Measurements from ENCODE around the gene GSK3B.
A peak's percentile ranks its signal among the peaks of the same experiment; 100 is the strongest.

GSK3B gene

GRCh38 chr3:120093911-120094775, at the start of gene GSK3B:
Gene GSK3B (minus strand): TSS chr3:120094447. CDS start chr3:120093434, 1,013 bp downstream.
- DNase-seq (ENCODE audit: low spot score), result peak; percentile 95

- DNase-seq (ENCODE audit: low spot score), result no peak
Observed at GRCh38 chr3:120143676-120144075, 49.4 kb upstream of the GSK3B start.

- DNase-seq (ENCODE audit: low spot score), result no peak
Observed at GRCh38 chr3:120142236-120142635, 48.0 kb upstream of the GSK3B start.

- DNase-seq (ENCODE audit: low spot score), result no peak
Observed at GRCh38 chr3:120140098-120140742, 46.0 kb upstream of the GSK3B start.

- no peak for DNase-seq (ENCODE audit: low spot score)
Observed at GRCh38 chr3:120139140-120139539, 44.9 kb upstream of the GSK3B start.

- no peak for DNase-seq (ENCODE audit: low spot score)
Observed at GRCh38 chr3:120137548-120137947, 43.3 kb upstream of the GSK3B start.

GRCh38 chr3:120130656-120131055, 36.4 kb upstream of the GSK3B start:
- no peak for DNase-seq (ENCODE audit: low spot score)

- DNase-seq (ENCODE audit: low spot score), result no peak
Observed at GRCh38 chr3:120129718-120130513, 35.7 kb upstream of the GSK3B start.

- DNase-seq (ENCODE audit: low spot score), result no peak
Observed at GRCh38 chr3:120129051-120129450, 34.8 kb upstream of the GSK3B start.

- DNase-seq (ENCODE audit: low spot score), result no peak
Observed at GRCh38 chr3:120125992-120126391, 31.7 kb upstream of the GSK3B start.

GRCh38 chr3:120119846-120120510, 25.7 kb upstream of the GSK3B start:
- no peak for DNase-seq (ENCODE audit: low spot score)

GRCh38 chr3:120114981-120115380, 20.7 kb upstream of the GSK3B start:
- DNase-seq (ENCODE audit: low spot score), result no peak

GRCh38 chr3:120114376-120114775, 20.1 kb upstream of the GSK3B start:
- DNase-seq (ENCODE audit: low spot score), result no peak

GRCh38 chr3:120113128-120114116, 19.2 kb upstream of the GSK3B start:
- DNase-seq (ENCODE audit: low spot score), result peak; percentile 65

GRCh38 chr3:120111898-120112297, 17.7 kb upstream of the GSK3B start:
- DNase-seq (ENCODE audit: low spot score), result no peak

- DNase-seq (ENCODE audit: low spot score), result no peak
Observed at GRCh38 chr3:120103276-120103675, 9.0 kb upstream of the GSK3B start.

- no peak for DNase-seq (ENCODE audit: low spot score)
Observed at GRCh38 chr3:120102674-120103073, 8.4 kb upstream of the GSK3B start.

GRCh38 chr3:120102232-120102631, 8.0 kb upstream of the GSK3B start:
- no peak for DNase-seq (ENCODE audit: low spot score)

GRCh38 chr3:120101624-120102023, 7.4 kb upstream of the GSK3B start:
- DNase-seq (ENCODE audit: low spot score), result no peak

- DNase-seq (ENCODE audit: low spot score), result no peak
Observed at GRCh38 chr3:120100711-120101110, 6.5 kb upstream of the GSK3B start.

- no peak for DNase-seq (ENCODE audit: low spot score)
Observed at GRCh38 chr3:120098710-120099109, 4.5 kb upstream of the GSK3B start.
